SKM-1 treated with dmso at 0.1 percent for 144 hours (cell line): Measurements from ENCODE around the gene CFAP54.
"Not testable (repeated sequence)": the region's sequence is repeated elsewhere in the genome, so short reads cannot be mapped to it uniquely, and the experiment has no call there.

ENCODE experiments used
- DNase-seq: peaks from one replicate; lab custom pipeline; 2025; ENCODE audit not compliant: unreplicated experiment; lab: John Stamatoyannopoulos, UW

CFAP54 gene

GRCh38 chr12:96514328-96514727, 25.0 kb downstream of the CFAP54 start:
- DNase-seq: no peak

- peak; percentile 23 for DNase-seq
Observed at GRCh38 chr12:96516472-96517430, 27.4 kb downstream of the CFAP54 start.

- DNase-seq: no peak
Observed at GRCh38 chr12:96520767-96521166, 31.4 kb downstream of the CFAP54 start.

- DNase-seq: no peak
Observed at GRCh38 chr12:96521895-96522682, 32.7 kb downstream of the CFAP54 start.

- DNase-seq: no peak
Observed at GRCh38 chr12:96522690-96523089, 33.3 kb downstream of the CFAP54 start.

- no peak for DNase-seq
Observed at GRCh38 chr12:96526110-96526509, 36.7 kb downstream of the CFAP54 start.

- no peak for DNase-seq
Observed at GRCh38 chr12:96529912-96530311, 40.5 kb downstream of the CFAP54 start.

- no peak for DNase-seq
Observed at GRCh38 chr12:96534339-96534738, 45.0 kb downstream of the CFAP54 start.

- no peak for DNase-seq
Observed at GRCh38 chr12:96548384-96548783, 59.0 kb downstream of the CFAP54 start.

- DNase-seq: no peak
Observed at GRCh38 chr12:96549341-96549740, 60.0 kb downstream of the CFAP54 start.

- DNase-seq: no peak
Observed at GRCh38 chr12:96570579-96570978, 81.2 kb downstream of the CFAP54 start.

GRCh38 chr12:96571101-96571862, 81.9 kb downstream of the CFAP54 start:
- no peak for DNase-seq

- peak; percentile 42 for DNase-seq
Observed at GRCh38 chr12:96578526-96579125, 89.2 kb downstream of the CFAP54 start.

GRCh38 chr12:96585977-96586376, 96.6 kb downstream of the CFAP54 start:
- no peak for DNase-seq

GRCh38 chr12:96587691-96588090, 98.3 kb downstream of the CFAP54 start:
- no peak for DNase-seq

- no peak for DNase-seq
Observed at GRCh38 chr12:96590970-96591369, 101.6 kb downstream of the CFAP54 start.

GRCh38 chr12:96604374-96604773, 115.0 kb downstream of the CFAP54 start:
- not testable (repeated sequence) for DNase-seq

- DNase-seq: no peak
Observed at GRCh38 chr12:96605684-96606083, 116.3 kb downstream of the CFAP54 start.

GRCh38 chr12:96606134-96606533, 116.8 kb downstream of the CFAP54 start:
- no peak for DNase-seq

GRCh38 chr12:96606644-96607043, 117.3 kb downstream of the CFAP54 start:
- DNase-seq: no peak

GRCh38 chr12:96617178-96617577, 127.8 kb downstream of the CFAP54 start:
- no peak for DNase-seq
